Activated CD4-positive, alpha-beta T cell treated with anti-CD3 and anti-CD28 coated beads, Interleukin-2, amount 10 ng/mL, durations not matched to agents 7 days and 5 days (primary cell): ENCODE data around the gene TUBGCP2. TPM values are rescaled to one million over a fixed set of nuclear protein-coding genes. Genes with fewer than 3 reads are reported as not detected.
A peak's percentile ranks its signal among the peaks of the same experiment; 100 is the strongest.

Source experiments
- CTCF ChIA-PET: fragments of 350-600 bp; sonication (Branson Sonifier 250); formaldehyde crosslinking; loops from one replicate; lab custom pipeline; 2021; ENCODE audit warnings: antibody characterized with exemption; lab: Charles Lee
- POLR2A ChIA-PET: fragments of 350-600 bp; sonication (Branson Sonifier 250); formaldehyde crosslinking; loops from one replicate; lab custom pipeline; 2021; ENCODE audit warnings: antibody characterized with exemption; lab: Charles Lee
- DNase-seq: peaks from one replicate; pipeline ENCODE4 v3.0.0-alpha.2; 2020
- H3K27ac Mint-ChIP-seq: one replicate; pipeline ENCODE4 v1.8.0; 2021; ENCODE audit warnings: mild to moderate bottlenecking, moderate library complexity, mixed read lengths
- H3K27me3 Mint-ChIP-seq: one replicate; pipeline ENCODE4 v1.8.0; 2021; ENCODE audit warnings: mixed read lengths
- H3K36me3 Mint-ChIP-seq: one replicate; pipeline ENCODE4 v1.8.0; 2021; ENCODE audit warnings: low read depth, mixed read lengths
- H3K4me1 Mint-ChIP-seq: one replicate; pipeline ENCODE4 v1.8.0; 2021; ENCODE audit warnings: mixed read lengths
- H3K4me3 Mint-ChIP-seq: one replicate; pipeline ENCODE4 v1.8.0; 2021; ENCODE audit warnings: mild to moderate bottlenecking, moderate library complexity, mixed read lengths
- H3K9me3 Mint-ChIP-seq: one replicate; pipeline ENCODE4 v1.8.0; 2021; ENCODE audit warnings: mixed read lengths
- total RNA-seq, 2 experiments: library from RNA; stranded (reverse); gene quantifications; one replicate each; pipeline ENCODE4 v1.2.3, GENCODE V29; 2021

Gene TUBGCP2
- total RNA-seq, 2 experiments from 2014 or later: 52.4 to 54.2 TPM

DNA sequence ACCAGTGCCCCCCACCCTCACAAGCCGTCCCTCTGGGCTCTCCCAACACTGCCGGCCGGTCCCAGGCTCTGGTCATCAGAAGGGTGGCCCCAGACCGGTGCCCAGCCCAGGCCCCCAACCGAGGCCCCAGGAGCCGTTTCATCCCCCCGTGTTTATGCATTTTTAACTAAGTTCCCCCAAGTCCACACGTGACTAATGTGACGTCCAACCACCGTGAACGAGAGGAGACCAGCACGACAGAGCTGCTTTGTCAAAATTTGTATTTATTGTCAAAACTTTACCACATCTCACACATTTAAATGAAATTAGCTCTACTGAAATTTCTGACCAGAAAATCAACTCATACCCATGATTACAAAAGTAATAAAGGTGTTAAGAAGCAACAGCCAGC, 62.4 kb downstream of the TUBGCP2 start:
- ChIA-PET CTCF (interaction anchor here (0.7 to 2.8 kb wide), 4 partner anchors 10 to 312 kb away, joined by 3 to 7 read pairs (median 3); no protein-coding TSS in a partner anchor), POLR2A (no interaction called here)
- peaks cover 17% of the 10 kb centered on the region for H3K27me3 Mint-ChIP-seq
- H3K4me3 Mint-ChIP-seq: no peak overlapping the region
- DNase-seq: no peak
- no peaks in the 10 kb centered on the region for H3K36me3 Mint-ChIP-seq
- H3K9me3 Mint-ChIP-seq: no peaks in the 10 kb centered on the region
- peaks cover 17% of the 10 kb centered on the region for H3K4me1 Mint-ChIP-seq
- H3K27ac Mint-ChIP-seq: no peak overlapping the region

DNA sequence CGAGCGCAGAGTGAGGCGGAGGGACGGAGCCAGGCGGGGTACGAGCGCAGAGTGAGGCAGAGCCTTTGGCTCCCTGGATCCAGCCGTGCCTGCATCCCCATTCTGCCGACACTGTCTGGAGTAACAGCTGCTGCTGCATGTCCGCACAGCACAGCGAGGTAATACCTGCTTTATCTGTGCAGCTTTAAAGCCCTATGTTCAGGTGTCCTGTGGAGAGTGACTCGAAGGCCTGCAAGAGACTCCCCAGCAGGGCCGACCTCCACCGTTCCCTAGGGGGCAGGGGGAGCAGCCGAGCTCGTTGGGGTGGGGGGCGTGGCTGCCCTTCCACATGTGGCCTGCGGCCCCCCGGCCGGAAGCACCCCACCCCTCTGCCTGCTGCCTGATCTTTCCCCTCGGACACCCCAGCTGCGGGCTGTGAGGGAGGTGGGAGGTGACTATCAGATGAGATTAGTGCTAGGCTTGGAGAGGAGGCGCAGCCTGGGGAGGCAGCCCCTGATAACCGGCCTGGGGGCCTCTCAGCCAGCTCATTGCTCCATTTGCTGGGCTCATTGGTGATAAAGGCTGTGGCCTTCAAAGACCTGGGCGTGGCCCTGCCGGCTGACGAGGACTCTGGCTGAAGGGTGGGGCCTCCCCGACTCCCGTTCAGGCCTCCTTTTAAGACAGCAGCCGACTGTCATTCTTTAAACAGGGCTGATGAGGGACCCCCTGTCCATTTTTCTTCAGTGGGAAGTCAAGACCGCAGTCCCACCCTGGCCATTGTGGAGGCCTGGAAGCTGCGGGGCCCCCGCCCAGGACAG, 63.0 kb downstream of the TUBGCP2 start:
- Mint-ChIP-seq H3K9me3 (no peaks in the 10 kb centered on the region), H3K27ac (no peak overlapping the region), H3K4me1 (peaks cover 22% of the 10 kb centered on the region), H3K36me3 (no peaks in the 10 kb centered on the region), H3K27me3 (peaks cover 23% of the 10 kb centered on the region), H3K4me3 (no peak overlapping the region)
- CTCF ChIA-PET: interaction anchor here (0.6 to 2.8 kb wide), 5 partner anchors 10 to 84 kb away, joined by 3 to 7 read pairs (median 3); no protein-coding TSS in a partner anchor
- POLR2A ChIA-PET: no interaction called here
- no peak for DNase-seq

DNA sequence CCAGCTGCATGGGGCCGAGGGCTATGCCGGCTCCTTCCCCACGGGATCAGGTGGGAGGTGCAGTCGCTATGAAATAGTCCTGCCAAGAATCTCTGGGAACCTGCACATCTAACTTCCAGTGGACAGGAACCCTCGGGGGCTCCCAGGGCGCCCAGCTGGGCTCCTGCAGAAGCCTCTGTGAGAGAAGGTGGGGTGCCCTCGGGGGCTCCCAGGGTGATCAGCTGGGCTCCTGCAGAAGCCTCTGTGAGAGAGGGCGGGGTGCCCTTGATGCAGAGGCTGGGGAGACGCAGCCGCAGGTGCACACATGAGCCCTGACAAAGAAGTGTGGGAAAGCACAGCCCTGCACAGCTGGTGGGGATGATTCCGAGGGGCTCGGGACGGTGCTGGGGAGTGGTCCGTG, 65.1 kb downstream of the TUBGCP2 start:
- Mint-ChIP-seq H3K27ac (peak overlapping the region; percentile 19), H3K4me1 (peaks cover 22% of the 10 kb centered on the region), H3K27me3 (peaks cover 31% of the 10 kb centered on the region), H3K9me3 (no peaks in the 10 kb centered on the region), H3K4me3 (no peak overlapping the region), H3K36me3 (no peaks in the 10 kb centered on the region)
- DNase-seq: no peak
- POLR2A ChIA-PET: no interaction called here
- CTCF ChIA-PET: no interaction called here

DNA sequence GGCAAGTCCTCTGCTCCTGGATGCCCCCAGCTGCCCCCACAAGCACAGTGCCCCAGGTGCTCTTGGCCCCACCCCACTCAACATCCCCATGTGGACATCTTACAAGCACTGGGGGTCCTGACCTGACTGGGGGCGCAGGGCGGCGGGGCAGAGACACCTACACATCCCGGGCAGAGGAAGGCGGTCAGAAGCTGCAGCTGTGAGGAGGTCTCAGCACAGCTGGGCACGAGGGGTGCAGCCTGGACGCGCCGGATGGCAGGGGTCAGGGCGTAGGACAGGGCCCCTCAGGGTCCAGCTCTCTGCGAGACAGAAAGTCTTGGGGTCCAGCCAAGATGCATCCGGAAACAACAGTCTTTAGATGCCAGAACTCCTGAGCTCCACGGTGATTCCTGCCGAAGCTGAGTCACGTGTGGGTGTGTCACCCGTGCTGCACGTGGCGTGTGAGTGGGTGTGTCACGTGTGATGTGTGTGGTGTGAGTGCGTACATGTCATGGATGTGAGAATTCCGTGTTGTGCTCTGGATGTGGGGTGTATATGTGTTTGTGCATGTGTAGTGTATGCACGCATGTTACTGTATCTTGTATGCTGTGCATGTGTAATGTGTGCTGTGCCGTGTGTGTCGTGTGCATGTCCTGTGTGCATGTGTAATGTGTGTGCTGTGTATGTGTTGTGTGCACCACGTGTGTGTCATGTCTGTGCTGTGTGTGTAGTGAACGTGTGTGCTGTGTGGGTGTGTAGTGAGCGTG, 65.9 kb downstream of the TUBGCP2 start:
- DNase-seq: no peak
- Mint-ChIP-seq H3K36me3 (no peaks in the 10 kb centered on the region), H3K4me1 (peaks cover 22% of the 10 kb centered on the region), H3K27ac (peak overlapping the region; percentile 25), H3K4me3 (no peak overlapping the region), H3K9me3 (no peaks in the 10 kb centered on the region), H3K27me3 (peaks cover 34% of the 10 kb centered on the region)
- ChIA-PET POLR2A (no interaction called here), CTCF (interaction anchor here (1.0 kb wide), 1 partner anchor 18 kb away, joined by 5 read pairs; no protein-coding TSS in a partner anchor)

DNA sequence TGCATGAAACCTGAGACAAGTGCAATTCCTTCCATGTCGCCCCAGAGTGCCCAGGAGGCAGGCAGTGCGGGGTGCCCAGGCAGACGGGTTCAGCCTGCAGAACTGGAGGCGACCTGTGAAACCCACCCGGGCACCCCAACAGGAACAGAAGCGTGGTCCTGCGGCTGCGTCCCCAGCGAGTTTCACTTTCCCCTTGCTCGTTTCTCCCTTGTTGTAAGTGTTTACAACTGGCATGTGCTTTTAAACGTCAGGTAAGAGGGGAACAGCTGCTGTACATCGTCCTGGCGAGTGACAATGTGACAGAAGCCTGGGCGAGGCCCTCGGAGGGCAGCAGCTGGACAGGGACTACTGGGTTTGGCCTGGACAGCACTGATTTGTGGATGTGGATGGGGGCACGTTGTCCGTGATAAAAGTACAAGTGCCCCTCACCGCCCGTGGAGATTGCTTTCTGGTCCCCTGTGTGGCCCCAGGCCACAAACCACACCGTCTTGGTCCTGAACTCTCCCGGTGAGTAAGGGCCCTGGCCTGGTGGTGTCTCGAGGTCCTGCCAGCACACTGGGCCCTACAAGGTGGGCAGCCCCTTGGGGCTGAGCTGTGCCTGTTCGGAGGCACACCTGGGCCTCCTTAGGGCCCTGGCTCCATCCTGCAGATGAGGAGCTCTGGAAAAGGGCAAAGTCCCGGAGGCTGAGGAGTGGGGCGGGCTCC, 67.0 kb downstream of the TUBGCP2 start:
- Mint-ChIP-seq H3K9me3 (no peaks in the 10 kb centered on the region), H3K4me3 (peak overlapping the region; percentile 71), H3K27ac (peak overlapping the region; percentile 70), H3K4me1 (peaks cover 22% of the 10 kb centered on the region), H3K36me3 (no peaks in the 10 kb centered on the region), H3K27me3 (peaks cover 35% of the 10 kb centered on the region)
- POLR2A ChIA-PET: no interaction called here
- CTCF ChIA-PET: interaction anchor here (1.0 kb wide), 2 partner anchors 19 to 69 kb away, joined by 3 to 5 read pairs; no protein-coding TSS in a partner anchor
- peak; percentile 45 for DNase-seq

DNA sequence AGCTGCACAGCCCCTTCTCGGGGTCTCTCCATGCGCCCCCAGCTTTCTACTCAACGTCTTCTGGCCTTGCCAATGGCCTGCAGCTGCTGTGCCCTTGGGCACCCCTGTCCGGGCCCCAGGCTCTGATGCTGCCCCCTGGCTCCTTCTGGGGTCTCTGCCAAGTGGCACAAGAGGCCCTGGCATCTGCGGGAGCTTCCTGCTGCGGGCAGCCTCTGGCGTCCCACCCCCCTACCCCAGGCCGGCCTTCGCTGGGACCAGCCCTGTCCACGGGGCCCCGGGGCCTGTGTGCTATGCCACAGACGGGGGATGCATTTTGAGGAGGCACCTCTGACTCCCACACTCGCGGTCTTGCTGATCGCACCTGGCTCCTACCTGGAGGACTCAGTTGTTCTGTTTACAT, 68.7 kb downstream of the TUBGCP2 start:
- POLR2A ChIA-PET: no interaction called here
- no peaks in the 10 kb centered on the region for H3K36me3 Mint-ChIP-seq
- no peak for DNase-seq
- H3K27me3 Mint-ChIP-seq: peaks cover 40% of the 10 kb centered on the region
- peaks cover 22% of the 10 kb centered on the region for H3K4me1 Mint-ChIP-seq
- CTCF ChIA-PET: no interaction called here
- H3K9me3 Mint-ChIP-seq: no peaks in the 10 kb centered on the region
- no peak overlapping the region for H3K4me3 Mint-ChIP-seq
- no peak overlapping the region for H3K27ac Mint-ChIP-seq

DNA sequence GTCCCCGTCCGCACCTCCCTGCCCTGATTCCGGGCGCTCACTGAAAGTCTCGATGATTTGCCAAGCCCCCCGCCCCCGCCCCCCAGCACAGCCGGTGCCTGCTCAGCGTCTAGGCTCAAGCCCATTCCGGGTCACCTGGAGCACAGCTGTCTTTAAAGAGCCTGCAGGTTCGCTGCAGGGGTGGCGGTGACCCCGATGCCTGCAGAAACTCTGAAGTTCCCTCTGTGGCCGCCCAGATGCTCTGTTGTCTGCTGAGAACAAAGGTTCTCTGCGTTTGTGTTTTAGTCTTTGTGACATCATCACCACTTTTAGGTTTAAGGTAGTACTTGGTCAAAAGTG, 70.2 kb downstream of the TUBGCP2 start:
- H3K4me1 Mint-ChIP-seq: peaks cover 25% of the 10 kb centered on the region
- H3K9me3 Mint-ChIP-seq: no peaks in the 10 kb centered on the region
- no peak for DNase-seq
- no peak overlapping the region for H3K4me3 Mint-ChIP-seq
- ChIA-PET CTCF (interaction anchor here (0.6 kb wide), 1 partner anchor 11 kb away, joined by 3 read pairs; no protein-coding TSS in a partner anchor), POLR2A (no interaction called here)
- H3K27me3 Mint-ChIP-seq: peaks cover 53% of the 10 kb centered on the region
- H3K36me3 Mint-ChIP-seq: no peaks in the 10 kb centered on the region
- H3K27ac Mint-ChIP-seq: no peak overlapping the region

DNA sequence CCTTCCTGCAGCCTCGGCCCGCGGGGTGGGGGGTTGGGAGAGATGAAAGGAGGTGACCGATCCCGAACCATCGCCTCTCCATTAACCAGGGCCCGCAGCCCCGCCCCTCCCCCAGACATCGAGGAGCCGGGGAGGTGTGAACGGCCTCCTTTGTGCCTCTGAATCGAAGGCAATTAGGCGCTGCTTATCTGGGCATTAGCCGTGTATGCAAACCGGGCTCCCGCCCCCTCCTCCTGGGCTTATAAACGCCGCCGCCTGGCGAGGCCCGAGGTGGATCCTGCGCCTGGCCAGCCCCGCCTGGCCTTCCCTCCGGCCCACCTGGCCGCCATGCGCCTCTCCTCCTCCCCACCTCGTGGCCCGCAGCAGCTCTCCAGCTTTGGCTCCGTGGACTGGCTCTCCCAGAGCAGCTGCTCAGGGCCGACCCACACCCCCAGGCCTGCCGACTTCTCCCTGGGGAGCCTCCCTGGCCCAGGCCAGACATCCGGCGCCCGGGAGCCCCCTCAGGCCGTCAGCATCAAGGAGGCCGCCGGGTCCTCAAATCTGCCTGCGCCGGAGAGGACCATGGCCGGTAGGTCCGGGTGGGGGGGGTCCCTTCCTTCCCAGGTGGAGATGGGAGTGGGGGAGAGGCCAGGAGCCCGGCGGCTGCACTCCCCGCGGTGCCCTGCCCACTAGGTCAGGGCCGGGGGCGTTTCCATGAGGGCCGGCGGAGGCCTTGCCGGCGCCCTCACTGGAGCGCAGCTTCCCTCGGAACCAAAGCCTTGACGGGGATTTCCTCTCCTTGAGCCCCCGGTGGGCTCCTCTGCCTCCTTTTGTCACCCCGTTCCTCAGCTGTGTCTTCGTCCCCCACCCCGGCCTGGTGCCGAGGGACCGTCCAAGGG, 70.8 kb downstream of the TUBGCP2 start, which contains the start of gene VENTX:
Gene VENTX, plus strand, starts transcription at position 268 of the 878 bp plus-strand sequence. Its CDS starts 60 bp downstream, at position 328.
- Mint-ChIP-seq H3K4me1 (peaks cover 22% of the 10 kb centered on the region), H3K27me3 (peaks cover 55% of the 10 kb centered on the region), H3K36me3 (no peaks in the 10 kb centered on the region), H3K4me3 (no peak within 1 kb of the TSS), H3K9me3 (no peaks in the 10 kb centered on the region), H3K27ac (no peak within 1 kb of the TSS)
- ChIA-PET CTCF (interaction anchor here (0.6 kb wide), 1 partner anchor 10 kb away, joined by 3 read pairs; no protein-coding TSS in a partner anchor), POLR2A (no interaction called here)
- no peak for DNase-seq

DNA sequence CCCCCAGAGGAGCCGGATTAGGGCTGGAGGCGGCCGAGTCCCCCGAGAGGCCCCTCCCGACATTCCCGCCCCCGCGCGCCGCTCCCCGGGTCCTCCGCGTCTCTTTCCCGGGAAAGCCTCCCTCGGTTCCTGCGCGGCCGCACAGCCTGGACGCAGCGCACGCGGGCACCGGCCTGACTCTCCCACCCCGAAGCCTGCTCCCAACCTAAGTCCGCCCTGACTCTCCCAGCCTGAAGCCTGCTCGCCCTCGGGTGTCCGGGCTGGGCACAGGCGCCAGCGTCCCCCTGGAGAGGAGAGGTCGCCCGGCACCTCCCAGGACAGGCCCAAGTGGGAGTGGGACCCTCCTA, 71.5 kb downstream of the TUBGCP2 start:
- H3K27ac Mint-ChIP-seq: no peak overlapping the region
- no peak overlapping the region for H3K4me3 Mint-ChIP-seq
- ChIA-PET POLR2A (no interaction called here), CTCF (no interaction called here)
- H3K4me1 Mint-ChIP-seq: peaks cover 18% of the 10 kb centered on the region
- no peak for DNase-seq
- H3K36me3 Mint-ChIP-seq: no peaks in the 10 kb centered on the region
- H3K9me3 Mint-ChIP-seq: no peaks in the 10 kb centered on the region
- H3K27me3 Mint-ChIP-seq: peaks cover 58% of the 10 kb centered on the region

DNA sequence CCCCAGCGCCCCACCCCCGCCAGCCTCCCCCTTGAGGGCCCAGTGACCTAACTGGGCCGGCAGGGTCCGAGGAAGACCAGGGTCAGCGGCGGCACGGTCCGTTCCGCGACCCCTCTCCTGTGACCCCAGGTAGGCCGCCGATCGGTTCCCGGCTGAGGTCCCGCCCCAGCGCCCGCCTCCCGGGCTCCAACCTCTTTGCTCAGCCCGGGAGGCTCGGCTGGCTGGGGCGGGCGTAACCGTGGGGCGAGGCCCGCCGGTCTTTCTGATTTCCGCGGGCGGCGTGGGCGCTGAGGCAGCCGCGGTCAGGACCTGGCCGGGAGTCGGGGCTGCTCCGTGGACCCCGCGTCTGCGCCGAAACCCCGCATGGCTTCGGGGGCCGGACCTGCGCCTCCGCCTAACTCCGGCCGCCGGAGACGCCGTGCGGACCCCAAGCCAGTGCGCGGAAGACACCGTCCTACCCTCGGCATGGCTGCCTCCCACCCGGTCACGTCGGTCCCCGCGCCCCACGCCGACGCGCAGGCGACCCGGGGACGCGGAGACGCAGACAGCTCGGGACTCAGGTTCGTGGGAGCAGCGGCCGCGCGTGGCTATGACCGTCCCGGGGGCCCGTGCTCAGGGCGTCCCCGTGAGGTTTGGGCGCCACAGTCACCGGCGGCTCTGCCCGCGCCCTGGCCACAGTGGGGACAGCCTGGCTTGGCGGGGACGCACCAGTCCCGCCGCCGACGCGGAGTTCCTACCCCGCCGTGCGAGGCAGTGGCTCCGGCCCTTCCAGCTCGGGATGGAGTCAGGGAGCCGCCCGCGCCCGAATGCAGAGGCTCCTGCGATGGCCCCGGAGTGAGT, 72.1 kb downstream of the TUBGCP2 start:
- POLR2A ChIA-PET: no interaction called here
- Mint-ChIP-seq H3K27me3 (peaks cover 60% of the 10 kb centered on the region), H3K36me3 (no peaks in the 10 kb centered on the region), H3K9me3 (no peaks in the 10 kb centered on the region), H3K27ac (no peak overlapping the region), H3K4me1 (peaks cover 14% of the 10 kb centered on the region), H3K4me3 (no peak overlapping the region)
- CTCF ChIA-PET: no interaction called here
- DNase-seq: no peak

DNA sequence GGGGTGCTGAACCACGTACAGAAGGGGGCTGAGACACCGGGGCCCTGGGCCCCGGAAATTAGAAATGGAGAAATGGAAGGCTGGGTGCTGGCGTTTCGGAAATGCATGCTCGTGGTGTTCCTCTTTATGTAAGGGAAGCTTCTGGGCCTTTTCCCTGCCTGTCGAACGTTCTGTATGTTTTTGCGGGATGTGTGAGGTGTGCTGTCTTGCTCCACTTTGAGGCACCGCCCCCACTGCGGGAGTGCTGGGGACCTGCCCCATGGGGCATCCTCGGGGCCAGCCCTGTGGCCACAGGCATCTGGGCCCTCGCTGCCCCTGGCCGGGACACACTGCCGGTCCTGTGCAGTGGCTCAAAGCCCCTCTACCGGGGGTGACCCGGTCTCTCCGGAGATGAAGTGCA, 72.7 kb downstream of the TUBGCP2 start:
- ChIA-PET CTCF (interaction anchor here (0.5 kb wide), 1 partner anchor 19 kb away, joined by 3 read pairs; no protein-coding TSS in a partner anchor), POLR2A (no interaction called here)
- Mint-ChIP-seq H3K36me3 (no peaks in the 10 kb centered on the region), H3K4me1 (peaks cover 10% of the 10 kb centered on the region), H3K27ac (no peak overlapping the region), H3K27me3 (peaks cover 58% of the 10 kb centered on the region), H3K4me3 (no peak overlapping the region), H3K9me3 (no peaks in the 10 kb centered on the region)
- DNase-seq: no peak
